Liver (tissue), 9 donors: ENCODE data around the gene UPK2. TPM values are rescaled to one million over a fixed set of nuclear protein-coding genes. Genes with fewer than 3 reads are reported as not detected.

ENCODE experiments used
- DNase-seq: peaks from one replicate; pipeline ENCODE4 v3.0.0-alpha.2; 2017; ENCODE audit warnings: low spot score
- H3K27ac ChIP-seq, 2 donors: one replicate each; pipeline ENCODE4 v1.7.0; 2013; ENCODE audit warnings: inconsistent platforms in 2 of 2, low read length in 2 of 2, control low read depth in 1 of 2, low read depth in 1 of 2, mild to moderate bottlenecking in 1 of 2
- H3K27me3 ChIP-seq, 4 donors: one replicate each; pipeline versions ENCODE4 v1.6.1 to v1.7.0; 2013; ENCODE audit warnings: low read length in 3 of 4, inconsistent platforms in 1 of 4, mild to moderate bottlenecking in 1 of 4, moderate library complexity in 1 of 4; ENCODE audit not compliant: control insufficient read depth in 4 of 4, insufficient read depth in 4 of 4
- H3K36me3 ChIP-seq, 4 donors: one replicate each; pipeline versions ENCODE4 v1.6.1 to v1.7.0; 2013; ENCODE audit warnings: low read length in 3 of 4, mild to moderate bottlenecking in 3 of 4, low read depth in 1 of 4, moderate library complexity in 1 of 4; ENCODE audit not compliant: control insufficient read depth in 4 of 4, insufficient read depth in 3 of 4
- H3K4me1 ChIP-seq, 4 donors: one replicate each; pipeline versions ENCODE4 v1.6.1 to v1.7.0; 2013; ENCODE audit warnings: low read length in 3 of 4, mild to moderate bottlenecking in 3 of 4, moderate library complexity in 1 of 4; ENCODE audit not compliant: control insufficient read depth in 4 of 4, insufficient read depth in 4 of 4
- H3K4me3 ChIP-seq, 3 donors: one replicate each; pipeline versions ENCODE4 v1.6.1 to v1.7.0; 2013; ENCODE audit warnings: low read length in 3 of 3, control low read depth in 1 of 3, low read depth in 1 of 3, mild to moderate bottlenecking in 1 of 3
- H3K9ac ChIP-seq, 2 donors: one replicate each; pipeline ENCODE4 v1.7.0; 2013; ENCODE audit warnings: low read length in 2 of 2, mild to moderate bottlenecking in 2 of 2, moderate library complexity in 2 of 2, control low read depth in 1 of 2, low read depth in 1 of 2
- H3K9me3 ChIP-seq, 4 donors: one replicate each; pipeline versions ENCODE4 v1.6.1 to v1.7.0; 2013; ENCODE audit warnings: low read length in 3 of 4; ENCODE audit not compliant: control insufficient read depth in 4 of 4
- ATF3 ChIP-seq: IDR thresholded peaks from 2 replicates; pipeline ENCODE4 v1.6.1; 2016; ENCODE audit warnings: antibody characterized with exemption
- EGR1 ChIP-seq, 2 donors: IDR thresholded peaks; 2 replicates each; pipeline ENCODE4 v1.6.1; 2016 to 2018; ENCODE audit warnings: antibody characterized with exemption in 2 of 2, low read depth in 2 of 2
- FOXA1 ChIP-seq: IDR thresholded peaks from 2 replicates; pipeline ENCODE4 v1.6.1; 2016; ENCODE audit warnings: antibody characterized with exemption
- FOXA2 ChIP-seq: IDR thresholded peaks from 2 replicates; pipeline ENCODE4 v1.6.1; 2016; ENCODE audit warnings: antibody characterized with exemption
- GABPA ChIP-seq, 2 donors: IDR thresholded peaks in 1 of 2; conservative IDR thresholded peaks in 1 of 2; 2 replicates each; pipeline ENCODE4 v1.6.1; 2016; ENCODE audit warnings: antibody characterized with exemption in 2 of 2, mild to moderate bottlenecking in 1 of 2, moderate library complexity in 1 of 2
- HNF4A ChIP-seq, 2 donors: conservative IDR thresholded peaks; 2 replicates each; pipeline ENCODE4 v1.6.1; 2016; ENCODE audit warnings: antibody characterized with exemption in 2 of 2, mild to moderate bottlenecking in 2 of 2
- HNF4G ChIP-seq: IDR thresholded peaks from 2 replicates; pipeline ENCODE4 v1.6.1; 2016; ENCODE audit warnings: antibody characterized with exemption
- JUND ChIP-seq, 2 donors: IDR thresholded peaks; 2 replicates each; pipeline ENCODE4 v1.6.1; 2016; ENCODE audit warnings: antibody characterized with exemption in 2 of 2
- REST ChIP-seq: IDR thresholded peaks from 2 replicates; pipeline ENCODE4 v1.6.1; 2016; ENCODE audit warnings: antibody characterized with exemption, mild to moderate bottlenecking
- RXRA ChIP-seq, 2 donors: IDR thresholded peaks; 2 replicates each; pipeline ENCODE4 v1.6.1; 2017 to 2018; ENCODE audit warnings: antibody characterized with exemption in 2 of 2, mild to moderate bottlenecking in 1 of 2
- SP1 ChIP-seq: IDR thresholded peaks from 2 replicates; pipeline ENCODE4 v1.6.1; 2018; ENCODE audit warnings: antibody characterized with exemption, mild to moderate bottlenecking
- TAF1 ChIP-seq: conservative IDR thresholded peaks from 2 replicates; pipeline ENCODE4 v1.6.1; 2016; ENCODE audit warnings: antibody characterized with exemption, mild to moderate bottlenecking
- YY1 ChIP-seq: IDR thresholded peaks from 2 replicates; pipeline ENCODE4 v1.6.1; 2016; ENCODE audit warnings: antibody characterized with exemption, mild to moderate bottlenecking
- WGBS: extraction: QIAGEN DNeasy Blood & Tissue Kit; methylation state at CpG from one replicate; pipeline ENCODE4 v1.1.7; 2013; 5-methylcytosine and 5-hydroxymethylcytosine counted together
- polyA plus RNA-seq, 2 donors: library from polyadenylated mRNA; stranded (reverse) in 1 of 2; unstranded in 1 of 2; fragments of 200-250 nt in 1 of 2; fragments of >200 nt in 1 of 2; fragmentation: Nextera tagmentation in 1 of 2; extraction: Ambion mirVana in 1 of 2; gene quantifications; one replicate each; pipeline versions ENCODE4 v1.2.1 to v1.2.3, GENCODE V29; 2013 to 2015
- total RNA-seq, 2 donors: library from RNA; depleted of rRNA; stranded (reverse); fragments of >200 nt; gene quantifications; one replicate each; pipeline ENCODE4 v1.2.3, GENCODE V29; 2014
- TF ChIP-seq, protein P1 (sequence below): IDR thresholded peaks from 2 replicates; pipeline ENCODE4 v1.6.1; 2016; ENCODE audit warnings: antibody characterized with exemption
- TF ChIP-seq, protein P2 (sequence below): fragments of 150-350 bp; IDR thresholded peaks from 2 replicates; pipeline ENCODE4 v1.5.1; 2017; ENCODE audit warnings: improper control_type of control experiment, low read depth, low read length; ENCODE audit not compliant: missing input control
- donor health status: healthy.
- donor health status: healthy.
- donor health status: healthy.
- donor health status: healthy.
- donor health status: healthy.

The UPK2 gene
- total and polyA plus RNA-seq, 4 donors: not detected

- no peak for TF ChIP-seq EGR1 (IDR thresholded peaks at IDR 0.05; ENCODE audit: low read depth in 2 of 2)
- TF ChIP-seq HNF4A (conservative IDR thresholded peaks at IDR 0.05): no peak
- TF ChIP-seq FOXA2: no peak
- TF ChIP-seq TAF1: no peak
- TF ChIP-seq, protein P1, sequence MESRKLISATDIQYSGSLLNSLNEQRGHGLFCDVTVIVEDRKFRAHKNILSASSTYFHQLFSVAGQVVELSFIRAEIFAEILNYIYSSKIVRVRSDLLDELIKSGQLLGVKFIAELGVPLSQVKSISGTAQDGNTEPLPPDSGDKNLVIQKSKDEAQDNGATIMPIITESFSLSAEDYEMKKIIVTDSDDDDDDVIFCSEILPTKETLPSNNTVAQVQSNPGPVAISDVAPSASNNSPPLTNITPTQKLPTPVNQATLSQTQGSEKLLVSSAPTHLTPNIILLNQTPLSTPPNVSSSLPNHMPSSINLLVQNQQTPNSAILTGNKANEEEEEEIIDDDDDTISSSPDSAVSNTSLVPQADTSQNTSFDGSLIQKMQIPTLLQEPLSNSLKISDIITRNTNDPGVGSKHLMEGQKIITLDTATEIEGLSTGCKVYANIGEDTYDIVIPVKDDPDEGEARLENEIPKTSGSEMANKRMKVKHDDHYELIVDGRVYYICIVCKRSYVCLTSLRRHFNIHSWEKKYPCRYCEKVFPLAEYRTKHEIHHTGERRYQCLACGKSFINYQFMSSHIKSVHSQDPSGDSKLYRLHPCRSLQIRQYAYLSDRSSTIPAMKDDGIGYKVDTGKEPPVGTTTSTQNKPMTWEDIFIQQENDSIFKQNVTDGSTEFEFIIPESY: no peak
- no peak for TF ChIP-seq RXRA (IDR thresholded peaks at IDR 0.05)
- no peak for TF ChIP-seq HNF4G
- no peak for TF ChIP-seq JUND (IDR thresholded peaks at IDR 0.05)
- TF ChIP-seq GABPA (IDR thresholded peaks at IDR 0.05 in 1 of 2, conservative IDR thresholded peaks at IDR 0.05 in 1 of 2): no peak
- no peak for TF ChIP-seq YY1
- TF ChIP-seq REST: no peak
- no peak for TF ChIP-seq ATF3
- no peak for TF ChIP-seq SP1
- TF ChIP-seq FOXA1: no peak
- TF ChIP-seq, protein P2, sequence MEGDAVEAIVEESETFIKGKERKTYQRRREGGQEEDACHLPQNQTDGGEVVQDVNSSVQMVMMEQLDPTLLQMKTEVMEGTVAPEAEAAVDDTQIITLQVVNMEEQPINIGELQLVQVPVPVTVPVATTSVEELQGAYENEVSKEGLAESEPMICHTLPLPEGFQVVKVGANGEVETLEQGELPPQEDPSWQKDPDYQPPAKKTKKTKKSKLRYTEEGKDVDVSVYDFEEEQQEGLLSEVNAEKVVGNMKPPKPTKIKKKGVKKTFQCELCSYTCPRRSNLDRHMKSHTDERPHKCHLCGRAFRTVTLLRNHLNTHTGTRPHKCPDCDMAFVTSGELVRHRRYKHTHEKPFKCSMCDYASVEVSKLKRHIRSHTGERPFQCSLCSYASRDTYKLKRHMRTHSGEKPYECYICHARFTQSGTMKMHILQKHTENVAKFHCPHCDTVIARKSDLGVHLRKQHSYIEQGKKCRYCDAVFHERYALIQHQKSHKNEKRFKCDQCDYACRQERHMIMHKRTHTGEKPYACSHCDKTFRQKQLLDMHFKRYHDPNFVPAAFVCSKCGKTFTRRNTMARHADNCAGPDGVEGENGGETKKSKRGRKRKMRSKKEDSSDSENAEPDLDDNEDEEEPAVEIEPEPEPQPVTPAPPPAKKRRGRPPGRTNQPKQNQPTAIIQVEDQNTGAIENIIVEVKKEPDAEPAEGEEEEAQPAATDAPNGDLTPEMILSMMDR: no peak
- Histone ChIP-seq H3K9me3 (no peaks in the 10 kb centered on the region), H3K27ac (peak overlapping the region; percentile 74 to 75), H3K4me3 (no peak overlapping the region), H3K9ac (peak overlapping the region in 1 of 2 donors; percentile 33), H3K4me1 (peaks cover 31 to 85% (median 49%) of the 10 kb centered on the region in 4 donors), H3K36me3 (peaks cover 0 to 4% (median 0%) of the 10 kb centered on the region in 4 donors), H3K27me3 (no peaks in the 10 kb centered on the region)
- DNase-seq: no peak
- 54% methylated on average over 23 of the region's 23 CpGs for WGBS
Observed at GRCh38 chr11:118911880-118912741, 44.0 kb upstream of the UPK2 start.
